VCaP (cell line): ENCODE results near the gene IL24.
A peak's percentile ranks its signal among the peaks of the same experiment; 100 is the strongest.

ENCODE experiments used
- H3K27ac ChIP-seq: fragments of 450-650 bp; 2 replicates; pipeline ENCODE4 v1.5.1; 2017
- TF ChIP-seq, protein P1 (sequence below): fragments of 450-650 bp; conservative IDR thresholded peaks from 2 replicates; pipeline ENCODE4 v1.5.1; 2017; ENCODE audit warnings: mild to moderate bottlenecking, moderate library complexity

The IL24 gene

GRCh38 chr1:206898915-206899431 is 1.7 kb downstream of the IL24 start:
- no peak overlapping the region for H3K27ac ChIP-seq
- TF ChIP-seq, protein P1, sequence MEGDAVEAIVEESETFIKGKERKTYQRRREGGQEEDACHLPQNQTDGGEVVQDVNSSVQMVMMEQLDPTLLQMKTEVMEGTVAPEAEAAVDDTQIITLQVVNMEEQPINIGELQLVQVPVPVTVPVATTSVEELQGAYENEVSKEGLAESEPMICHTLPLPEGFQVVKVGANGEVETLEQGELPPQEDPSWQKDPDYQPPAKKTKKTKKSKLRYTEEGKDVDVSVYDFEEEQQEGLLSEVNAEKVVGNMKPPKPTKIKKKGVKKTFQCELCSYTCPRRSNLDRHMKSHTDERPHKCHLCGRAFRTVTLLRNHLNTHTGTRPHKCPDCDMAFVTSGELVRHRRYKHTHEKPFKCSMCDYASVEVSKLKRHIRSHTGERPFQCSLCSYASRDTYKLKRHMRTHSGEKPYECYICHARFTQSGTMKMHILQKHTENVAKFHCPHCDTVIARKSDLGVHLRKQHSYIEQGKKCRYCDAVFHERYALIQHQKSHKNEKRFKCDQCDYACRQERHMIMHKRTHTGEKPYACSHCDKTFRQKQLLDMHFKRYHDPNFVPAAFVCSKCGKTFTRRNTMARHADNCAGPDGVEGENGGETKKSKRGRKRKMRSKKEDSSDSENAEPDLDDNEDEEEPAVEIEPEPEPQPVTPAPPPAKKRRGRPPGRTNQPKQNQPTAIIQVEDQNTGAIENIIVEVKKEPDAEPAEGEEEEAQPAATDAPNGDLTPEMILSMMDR: no peak

DNA sequence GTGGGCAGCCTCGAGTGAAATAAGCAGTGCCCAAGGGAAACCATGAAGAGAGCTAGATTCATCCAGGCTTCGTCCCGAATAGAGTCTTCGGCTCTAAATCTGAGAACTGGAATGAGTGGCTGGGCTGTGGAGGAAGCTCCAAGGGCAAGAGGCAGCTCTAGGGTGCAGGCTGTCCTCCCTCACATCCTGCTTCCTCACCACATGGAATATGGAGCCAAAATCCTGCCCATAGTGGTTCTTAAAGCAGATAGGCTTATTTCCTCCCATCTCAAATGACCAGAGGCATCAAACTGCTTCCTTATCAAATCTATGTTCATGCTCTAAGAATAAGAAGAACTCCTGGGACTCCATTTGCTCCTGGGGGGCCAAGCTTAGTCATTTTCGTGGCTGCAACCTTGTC is 2.5 kb downstream of the IL24 start:
- no peak overlapping the region for H3K27ac ChIP-seq
- TF ChIP-seq, protein P1: no peak

GRCh38 chr1:206900149-206900548 is 2.9 kb downstream of the IL24 start:
- H3K27ac ChIP-seq: no peak overlapping the region
- TF ChIP-seq, protein P1: no peak

GRCh38 chr1:206901944-206902343 is 4.7 kb downstream of the IL24 start:
- H3K27ac ChIP-seq: no peak overlapping the region
- TF ChIP-seq, protein P1: no peak

DNA sequence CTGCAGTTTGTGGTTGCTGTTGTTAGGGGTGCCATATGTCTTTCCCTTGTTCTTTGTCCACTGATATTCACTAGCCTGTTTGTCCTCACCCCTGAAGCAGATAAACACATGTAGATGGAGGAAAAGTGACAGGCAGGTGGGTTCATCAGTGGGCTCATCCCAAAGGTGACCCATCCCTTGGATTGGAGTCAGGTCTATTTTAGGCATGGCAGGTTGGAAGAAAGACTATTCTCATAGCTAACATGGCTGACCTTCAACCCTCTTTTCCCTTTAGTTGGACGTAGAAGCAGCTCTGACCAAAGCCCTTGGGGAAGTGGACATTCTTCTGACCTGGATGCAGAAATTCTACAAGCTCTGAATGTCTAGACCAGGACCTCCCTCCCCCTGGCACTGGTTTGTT is 5.5 kb downstream of the IL24 start:
- TF ChIP-seq, protein P1: no peak
- no peak overlapping the region for H3K27ac ChIP-seq

DNA sequence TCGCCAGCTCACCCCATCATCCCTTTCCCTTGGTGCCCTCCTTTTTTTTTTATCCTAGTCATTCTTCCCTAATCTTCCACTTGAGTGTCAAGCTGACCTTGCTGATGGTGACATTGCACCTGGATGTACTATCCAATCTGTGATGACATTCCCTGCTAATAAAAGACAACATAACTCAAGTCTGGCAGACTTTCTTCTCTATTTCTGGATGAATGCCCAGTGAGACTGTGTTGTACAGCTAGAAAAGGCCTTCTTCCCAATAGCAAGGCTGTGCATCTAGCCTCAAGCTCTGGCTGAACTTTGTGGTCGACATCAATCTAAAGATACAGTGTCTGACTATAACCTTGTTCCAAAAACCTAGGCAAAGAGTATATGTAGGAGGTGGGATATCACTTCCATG is 6.4 kb downstream of the IL24 start:
- H3K27ac ChIP-seq: peak overlapping the region; percentile 31; the same call in 1 of the 2 replicates
- TF ChIP-seq, protein P1: no peak

- H3K27ac ChIP-seq: no peak overlapping the region
- TF ChIP-seq, protein P1: no peak
Measured at GRCh38 chr1:206904423-206905142, 7.3 kb downstream of the IL24 start.
